Osteocyte (in vitro differentiated cells): ENCODE data around the gene ATOH7. TPM values are rescaled to one million over a fixed set of nuclear protein-coding genes. Genes with fewer than 3 reads are reported as not detected.
"Not testable (repeated sequence)": the region's sequence is repeated elsewhere in the genome, so short reads cannot be mapped to it uniquely, and the experiment has no call there.

Experiments used
- DNase-seq: peaks from one replicate; pipeline ENCODE4 v3.0.0; 2021; ENCODE audit warnings: mixed read lengths; ENCODE audit not compliant: unreplicated experiment; ENCODE audit errors: extremely low spot score
- H3K27ac Mint-ChIP-seq: one replicate; pipeline ENCODE4 v1.8.0; 2021; ENCODE audit warnings: mild to moderate bottlenecking, mixed read lengths; ENCODE audit not compliant: unreplicated experiment
- H3K27me3 Mint-ChIP-seq: one replicate; pipeline ENCODE4 v1.8.0; 2021; ENCODE audit warnings: mixed read lengths; ENCODE audit not compliant: unreplicated experiment
- H3K36me3 Mint-ChIP-seq: one replicate; pipeline ENCODE4 v1.8.0; 2021; ENCODE audit warnings: mixed read lengths; ENCODE audit not compliant: unreplicated experiment
- H3K4me1 Mint-ChIP-seq: one replicate; pipeline ENCODE4 v1.8.0; 2021; ENCODE audit warnings: mixed read lengths; ENCODE audit not compliant: unreplicated experiment
- H3K4me3 Mint-ChIP-seq: one replicate; pipeline ENCODE4 v1.8.0; 2021; ENCODE audit warnings: mild to moderate bottlenecking, moderate library complexity, mixed read lengths; ENCODE audit not compliant: unreplicated experiment
- H3K9me3 Mint-ChIP-seq: one replicate; pipeline ENCODE4 v1.8.0; 2021; ENCODE audit warnings: mixed read lengths; ENCODE audit not compliant: unreplicated experiment
- total RNA-seq: library from RNA; stranded (reverse); gene quantifications from 2 replicates; pipeline ENCODE4 v1.2.1, GENCODE V29; 2021
- TF ChIP-seq, protein P1 (sequence below): fragments of 200-600 bp; sonication (generic); IDR thresholded peaks from 2 replicates; pipeline ENCODE4 v1.5.0; 2021; ENCODE audit warnings: antibody characterized with exemption, mild to moderate bottlenecking, moderate library complexity

Gene ATOH7
- total RNA-seq, 1 donor from 2014 or later: not detected

DNA sequence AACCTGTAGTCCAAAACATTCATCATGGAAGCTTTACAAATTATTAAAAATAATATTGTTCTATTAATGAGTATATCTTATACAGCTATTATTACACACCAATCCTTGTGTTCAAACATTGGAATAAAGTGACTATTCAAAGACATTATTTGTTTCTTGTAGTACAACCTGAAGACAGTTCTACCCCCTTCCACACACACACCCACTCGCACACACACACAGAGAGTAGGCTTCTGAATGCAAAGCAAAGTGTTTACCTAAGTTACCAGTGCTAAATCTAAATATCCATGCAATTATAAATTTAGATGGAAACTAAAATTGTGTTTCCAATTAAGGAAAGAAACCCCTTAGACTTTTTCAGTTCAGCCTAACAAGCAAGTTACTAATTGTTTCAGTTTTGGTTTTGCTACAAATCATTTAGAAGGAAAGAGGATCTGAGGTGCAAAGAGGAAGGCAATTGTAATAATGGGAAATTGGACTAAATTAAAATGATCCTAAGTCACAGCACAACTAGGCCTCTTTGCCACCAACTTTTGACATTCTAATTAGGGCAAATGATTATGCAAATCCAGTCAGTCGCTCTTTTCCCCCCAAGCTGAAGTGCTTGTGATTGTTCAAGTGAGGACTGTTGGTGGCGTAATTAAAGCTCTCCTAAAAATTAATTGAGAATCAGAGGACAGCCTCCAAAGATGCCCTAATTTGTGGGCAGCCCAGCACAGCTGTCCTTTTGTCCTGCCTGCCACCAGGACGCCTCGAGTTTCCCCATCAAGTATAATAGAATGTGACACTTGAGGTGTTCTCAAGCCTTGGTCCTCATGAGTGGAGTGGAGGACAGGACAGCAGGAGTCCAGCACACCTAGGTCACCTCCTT is 19.9 kb upstream of the ATOH7 start:
- TF ChIP-seq, protein P1, sequence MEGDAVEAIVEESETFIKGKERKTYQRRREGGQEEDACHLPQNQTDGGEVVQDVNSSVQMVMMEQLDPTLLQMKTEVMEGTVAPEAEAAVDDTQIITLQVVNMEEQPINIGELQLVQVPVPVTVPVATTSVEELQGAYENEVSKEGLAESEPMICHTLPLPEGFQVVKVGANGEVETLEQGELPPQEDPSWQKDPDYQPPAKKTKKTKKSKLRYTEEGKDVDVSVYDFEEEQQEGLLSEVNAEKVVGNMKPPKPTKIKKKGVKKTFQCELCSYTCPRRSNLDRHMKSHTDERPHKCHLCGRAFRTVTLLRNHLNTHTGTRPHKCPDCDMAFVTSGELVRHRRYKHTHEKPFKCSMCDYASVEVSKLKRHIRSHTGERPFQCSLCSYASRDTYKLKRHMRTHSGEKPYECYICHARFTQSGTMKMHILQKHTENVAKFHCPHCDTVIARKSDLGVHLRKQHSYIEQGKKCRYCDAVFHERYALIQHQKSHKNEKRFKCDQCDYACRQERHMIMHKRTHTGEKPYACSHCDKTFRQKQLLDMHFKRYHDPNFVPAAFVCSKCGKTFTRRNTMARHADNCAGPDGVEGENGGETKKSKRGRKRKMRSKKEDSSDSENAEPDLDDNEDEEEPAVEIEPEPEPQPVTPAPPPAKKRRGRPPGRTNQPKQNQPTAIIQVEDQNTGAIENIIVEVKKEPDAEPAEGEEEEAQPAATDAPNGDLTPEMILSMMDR: no peak
- H3K27me3 Mint-ChIP-seq: peaks cover 16% of the 10 kb centered on the region
- no peak overlapping the region for H3K4me3 Mint-ChIP-seq
- no peak overlapping the region for H3K27ac Mint-ChIP-seq
- no peak for DNase-seq
- no peaks in the 10 kb centered on the region for H3K36me3 Mint-ChIP-seq
- no peaks in the 10 kb centered on the region for H3K9me3 Mint-ChIP-seq
- H3K4me1 Mint-ChIP-seq: no peaks in the 10 kb centered on the region

DNA sequence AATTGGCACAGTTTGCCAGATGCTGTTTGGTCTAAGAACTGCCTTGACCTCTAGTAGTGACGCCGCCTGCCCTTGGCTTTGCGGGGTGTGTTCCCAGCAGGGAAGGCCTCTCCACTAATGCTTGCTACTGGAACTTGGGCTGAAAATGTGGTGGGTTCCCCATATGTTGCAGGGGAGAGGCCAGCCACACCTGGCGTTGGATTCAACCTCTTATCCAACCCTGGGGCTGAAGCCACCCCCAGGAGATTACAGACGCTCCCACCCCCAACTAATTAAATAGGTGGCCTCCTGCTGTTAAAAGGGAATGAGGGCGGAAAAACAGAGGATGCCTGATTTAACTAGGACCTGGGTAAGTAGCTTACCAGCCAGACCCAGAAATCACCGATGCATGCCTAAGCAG is 19.2 kb upstream of the ATOH7 start:
- Mint-ChIP-seq H3K4me1 (no peaks in the 10 kb centered on the region), H3K9me3 (no peaks in the 10 kb centered on the region), H3K4me3 (no peak overlapping the region), H3K27ac (no peak overlapping the region), H3K36me3 (no peaks in the 10 kb centered on the region), H3K27me3 (peaks cover 10% of the 10 kb centered on the region)
- no peak for DNase-seq
- TF ChIP-seq, protein P1: no peak

DNA sequence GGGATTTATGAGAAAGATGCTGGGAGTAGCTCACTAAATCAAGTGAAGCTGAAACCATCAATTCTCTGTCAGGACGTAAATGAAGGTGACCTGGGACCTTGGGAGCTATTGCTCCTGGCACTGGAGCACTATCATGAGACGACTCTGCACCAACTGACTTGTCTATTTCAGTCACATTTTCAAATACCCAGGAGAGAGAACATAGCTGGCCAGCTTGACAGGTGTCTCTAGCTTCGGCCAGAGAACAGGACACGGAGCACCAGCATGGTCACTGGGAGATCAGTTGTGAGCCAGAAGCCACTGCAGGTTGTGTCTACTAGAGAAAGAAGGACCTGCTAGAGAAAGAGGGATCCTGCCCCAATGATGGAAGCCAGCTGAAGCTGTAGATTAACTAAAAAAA is 17.4 kb upstream of the ATOH7 start:
- no peak for DNase-seq
- Mint-ChIP-seq H3K4me1 (no peaks in the 10 kb centered on the region), H3K27ac (no peak overlapping the region), H3K9me3 (no peaks in the 10 kb centered on the region), H3K36me3 (no peaks in the 10 kb centered on the region), H3K27me3 (peaks cover 4% of the 10 kb centered on the region), H3K4me3 (no peak overlapping the region)
- TF ChIP-seq, protein P1: no peak

DNA sequence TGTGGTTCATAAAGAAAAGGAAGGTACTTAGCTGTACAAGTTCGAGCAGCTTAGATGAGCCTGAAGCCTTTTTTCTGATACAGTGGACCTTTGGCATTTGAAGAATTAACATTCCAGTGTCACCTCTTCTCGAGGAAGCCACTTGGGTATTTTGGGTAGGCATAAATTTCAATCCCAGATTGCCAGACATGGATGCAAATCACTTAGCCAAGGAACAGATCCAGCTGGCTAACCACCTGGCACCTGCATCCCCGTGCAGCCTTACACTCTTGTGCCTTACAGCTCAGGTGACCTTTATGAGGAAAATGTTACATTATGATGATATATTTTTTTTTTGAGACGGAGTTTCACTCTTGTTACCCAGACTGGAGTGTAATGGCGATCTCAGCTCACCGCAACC is 16.0 kb upstream of the ATOH7 start:
- H3K27ac Mint-ChIP-seq: no peak overlapping the region
- no peaks in the 10 kb centered on the region for H3K36me3 Mint-ChIP-seq
- peaks cover 10% of the 10 kb centered on the region for H3K27me3 Mint-ChIP-seq
- no peaks in the 10 kb centered on the region for H3K9me3 Mint-ChIP-seq
- no peak for DNase-seq
- TF ChIP-seq, protein P1: no peak
- no peak overlapping the region for H3K4me3 Mint-ChIP-seq
- H3K4me1 Mint-ChIP-seq: no peaks in the 10 kb centered on the region

DNA sequence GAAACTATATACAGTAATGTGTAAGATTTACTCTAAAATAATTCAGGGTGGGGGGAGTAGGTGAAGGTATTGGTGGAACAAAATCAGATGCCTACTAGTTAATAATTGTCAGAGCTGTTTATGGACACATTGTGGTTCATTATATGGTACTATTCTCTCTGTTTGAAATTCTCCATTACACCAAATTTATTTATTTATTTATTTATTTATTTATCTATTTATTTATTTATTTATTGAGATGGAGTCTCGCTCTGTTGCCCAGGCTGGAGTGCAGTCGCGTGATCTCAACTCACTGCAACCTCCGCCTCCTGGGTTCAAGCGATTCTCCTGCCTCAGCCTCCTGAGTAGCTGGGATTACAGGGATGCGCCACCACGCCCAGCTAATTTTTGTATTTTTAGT is 14.5 kb upstream of the ATOH7 start:
- H3K27ac Mint-ChIP-seq, H3K4me3 Mint-ChIP-seq, H3K4me1 Mint-ChIP-seq, H3K36me3 Mint-ChIP-seq, H3K9me3 Mint-ChIP-seq, DNase-seq: not testable (repeated sequence)
- H3K27me3 Mint-ChIP-seq: peaks cover 10% of the 10 kb centered on the region
